Iris pigment epithelial cell (primary cell): ENCODE measurements around the gene HOXB2.

Experiments
- DNase-seq: peaks from one replicate; pipeline ENCODE4 v3.0.0-alpha.2; 2011; ENCODE audit warnings: low read depth

The HOXB2 gene

DNA sequence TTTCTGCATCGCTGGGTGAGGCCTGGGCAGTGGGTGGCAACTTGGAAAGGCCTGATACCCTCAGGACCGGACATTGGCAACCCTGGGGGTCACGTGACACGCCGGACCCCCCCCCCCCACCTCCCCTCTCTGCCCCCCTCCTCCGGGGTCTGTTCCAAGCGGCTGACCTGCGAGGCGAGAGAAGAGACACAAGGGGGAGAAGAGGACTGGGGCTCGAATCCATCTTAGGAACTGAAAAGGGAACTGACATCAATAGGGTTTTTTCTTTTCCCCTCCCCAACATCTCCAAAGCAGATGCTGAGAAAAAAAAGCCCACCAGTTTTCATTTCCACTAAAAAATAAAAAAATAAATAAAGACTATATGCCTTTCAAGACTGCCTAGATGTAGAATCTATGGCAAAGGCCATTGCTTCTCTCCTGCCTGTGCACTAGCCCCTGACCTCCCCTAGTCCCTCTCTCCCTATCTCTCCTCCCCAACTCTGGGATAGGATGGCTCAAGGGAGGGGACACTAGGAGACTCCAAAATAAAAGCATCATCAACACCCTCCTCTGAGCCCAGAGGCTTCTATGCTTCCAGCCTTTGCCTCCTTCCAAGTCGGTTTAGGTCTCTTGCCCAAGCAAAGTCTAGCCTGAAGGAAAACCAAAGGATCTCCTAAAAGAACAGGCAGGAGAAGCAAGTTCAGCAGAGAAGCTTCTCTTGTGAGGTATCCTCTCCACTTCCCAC, 7.7 kb upstream of the HOXB2 start:
- no peak for DNase-seq

DNA sequence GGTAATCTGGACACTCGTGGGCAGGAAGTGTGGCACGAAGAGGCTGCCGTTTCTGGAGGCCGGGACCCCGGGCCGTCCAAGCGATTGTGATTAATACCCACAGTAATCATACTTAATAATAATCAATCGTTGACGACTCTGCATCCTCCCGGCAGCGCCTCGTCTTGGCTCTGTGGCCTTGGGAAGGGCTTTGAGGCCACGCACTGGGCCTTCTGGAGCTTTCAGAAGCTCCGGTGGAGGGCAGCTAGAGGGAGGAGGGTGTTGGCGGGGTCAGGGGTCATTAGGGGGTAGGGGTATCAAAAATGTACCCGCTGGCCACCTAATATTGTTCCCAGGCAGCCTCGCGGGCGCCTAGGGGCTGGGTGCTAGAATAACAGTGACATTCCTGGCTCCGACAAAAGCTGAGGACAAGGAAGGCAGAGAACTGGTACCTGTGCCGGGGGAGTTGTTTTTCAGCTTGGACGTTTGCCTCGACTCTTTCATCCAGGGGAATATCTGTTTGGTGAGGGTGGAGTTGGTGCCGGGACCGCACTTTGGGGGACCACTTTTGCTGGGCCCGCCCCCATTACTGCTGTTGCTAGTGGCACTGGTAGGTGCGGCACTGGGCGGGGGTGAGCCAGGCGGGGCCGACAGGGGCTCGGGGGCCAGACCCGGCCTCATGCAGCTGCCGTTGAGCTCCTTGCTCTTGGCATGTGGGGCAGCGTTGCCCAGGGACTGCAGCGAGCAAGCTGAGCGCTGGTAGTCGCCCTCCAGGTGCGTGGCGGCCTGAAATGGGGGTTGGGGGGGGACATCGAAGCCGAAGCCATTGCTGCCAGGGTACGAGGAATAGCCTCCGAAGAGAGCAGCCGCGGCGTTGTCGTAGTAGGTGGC, 6.9 kb upstream of the HOXB2 start:
- DNase-seq, result no peak

DNA sequence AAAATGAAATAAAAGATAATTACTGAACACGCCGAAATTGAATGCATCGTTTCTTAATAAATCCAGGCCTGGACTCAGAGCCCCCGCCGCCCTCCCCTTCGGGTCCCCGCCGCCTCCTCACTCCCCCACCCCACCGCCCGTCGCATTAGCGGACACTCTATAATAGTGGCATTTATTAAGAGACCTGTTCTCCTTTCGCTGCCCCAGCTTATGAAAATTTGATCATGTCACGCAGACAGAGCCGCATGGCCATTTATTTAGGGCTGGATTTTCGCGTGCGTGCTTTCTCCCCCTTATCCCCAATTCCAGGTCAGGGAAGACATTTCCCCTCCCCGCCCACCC, 6.3 kb upstream of the HOXB2 start:
- DNase-seq, result no peak

DNA sequence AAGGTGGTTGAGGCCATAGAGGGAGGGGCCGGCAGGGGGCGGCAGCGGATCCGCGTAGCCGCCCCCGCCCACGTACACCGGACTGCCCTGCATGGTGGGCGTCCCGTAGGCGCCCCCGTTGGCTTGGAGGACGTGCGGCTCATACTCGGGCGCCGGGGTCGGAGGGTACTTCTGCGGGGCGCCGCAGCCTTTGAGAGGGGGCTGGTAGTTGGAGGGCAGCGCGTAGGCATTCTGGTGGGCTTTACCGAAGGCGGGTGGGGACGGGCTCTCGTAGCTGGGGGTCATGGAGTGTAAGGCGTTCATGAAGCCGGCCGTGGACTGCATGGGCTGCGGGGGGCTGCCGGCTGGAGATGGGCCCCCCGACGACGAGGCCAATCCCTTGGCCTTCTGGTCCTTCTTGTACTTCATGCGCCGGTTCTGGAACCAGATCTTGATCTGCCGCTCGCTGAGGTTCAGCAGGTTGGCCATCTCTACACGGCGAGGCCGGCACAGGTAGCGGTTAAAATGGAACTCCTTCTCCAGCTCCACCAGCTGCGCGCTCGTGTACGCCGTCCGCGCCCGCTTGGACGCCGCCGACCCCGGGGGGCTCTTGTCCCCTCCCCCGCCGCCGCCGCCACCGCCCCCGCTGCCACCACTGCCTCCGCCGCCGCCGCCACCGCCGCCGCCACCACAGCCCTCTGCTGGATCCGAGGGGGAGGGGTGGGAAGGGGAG, 5.7 kb upstream of the HOXB2 start:
- DNase-seq, result no peak

DNA sequence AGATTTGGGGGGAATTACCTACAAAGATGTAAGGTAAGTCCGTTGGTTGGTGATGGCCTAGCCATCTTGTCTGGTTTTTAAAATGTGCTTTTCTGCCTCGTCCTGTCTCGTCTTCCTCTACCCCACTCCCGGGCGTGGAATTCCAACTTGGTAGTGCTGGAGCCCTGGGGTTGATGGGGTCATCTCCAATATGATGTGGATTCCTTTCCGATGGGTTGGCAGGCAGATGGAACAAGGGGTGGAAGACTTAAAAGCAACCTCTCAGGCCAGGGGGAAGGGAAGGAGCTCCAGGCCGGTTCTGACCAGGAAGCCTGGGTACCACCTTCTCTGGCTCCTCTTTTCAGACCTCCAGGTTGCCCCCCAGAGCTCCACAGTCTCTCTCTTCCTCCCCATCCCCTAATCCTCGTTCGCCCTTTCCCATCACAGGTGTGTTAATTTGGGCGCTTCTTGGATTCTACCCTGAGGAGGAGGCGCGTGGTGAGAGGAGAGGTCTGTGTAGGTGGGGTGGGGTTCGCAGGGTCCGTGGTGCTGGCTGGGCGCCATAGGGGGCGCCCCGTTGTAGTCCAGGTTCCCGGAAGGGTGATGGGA, 5.1 kb upstream of the HOXB2 start:
- DNase-seq, result no peak

DNA sequence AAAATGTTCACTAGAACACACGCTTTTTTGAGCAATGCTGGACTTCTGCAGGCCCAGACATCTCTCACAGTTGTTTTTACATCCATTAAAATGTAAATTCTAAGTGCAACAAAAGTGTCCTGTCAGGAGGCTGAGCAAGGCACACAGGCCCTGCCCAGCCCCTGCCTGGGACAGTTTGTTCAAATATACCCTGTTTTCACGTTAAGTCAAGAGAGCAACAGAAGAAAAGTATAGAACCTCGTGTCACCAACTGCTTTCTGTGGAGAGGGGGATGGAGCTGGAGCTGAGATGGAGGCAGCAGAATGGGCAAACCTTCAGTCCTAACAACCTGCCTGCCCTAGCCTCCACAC, 4.3 kb upstream of the HOXB2 start:
- DNase-seq, result no peak

DNA sequence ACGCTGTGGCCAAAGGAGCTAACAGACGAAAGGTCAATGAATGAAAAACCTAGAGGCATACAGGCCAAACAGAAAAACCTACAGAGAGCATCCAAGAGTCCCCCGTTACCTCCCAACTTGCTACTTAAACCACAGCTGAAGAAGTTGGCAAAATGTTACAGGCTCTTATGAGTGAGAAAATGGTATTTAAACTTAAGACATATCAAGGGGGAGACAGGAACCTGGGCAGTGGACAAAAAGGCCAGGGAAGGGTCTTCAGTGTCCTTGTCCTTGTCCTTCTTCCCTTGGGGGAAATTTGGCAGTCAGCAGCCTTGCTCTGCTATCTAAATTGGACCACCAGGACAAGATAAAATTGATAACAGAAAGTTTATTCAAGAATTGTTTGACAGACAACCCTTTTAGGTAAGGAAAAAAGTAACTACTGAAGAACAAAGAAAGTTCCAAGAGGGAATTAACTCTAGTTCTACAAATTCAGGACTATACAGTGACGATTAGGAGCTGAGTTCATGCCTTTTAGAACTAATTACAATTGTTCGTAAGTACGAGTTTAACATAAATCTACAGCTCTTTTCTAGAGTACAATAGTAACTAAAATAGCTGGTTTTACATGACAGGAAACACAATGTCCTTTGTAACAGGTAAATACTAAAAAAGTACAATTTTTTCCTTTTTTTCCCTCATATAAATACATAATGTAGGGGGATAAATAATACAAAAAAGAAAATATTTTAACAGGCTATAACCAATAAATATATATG, 3.8 kb upstream of the HOXB2 start:
- no peak for DNase-seq

DNA sequence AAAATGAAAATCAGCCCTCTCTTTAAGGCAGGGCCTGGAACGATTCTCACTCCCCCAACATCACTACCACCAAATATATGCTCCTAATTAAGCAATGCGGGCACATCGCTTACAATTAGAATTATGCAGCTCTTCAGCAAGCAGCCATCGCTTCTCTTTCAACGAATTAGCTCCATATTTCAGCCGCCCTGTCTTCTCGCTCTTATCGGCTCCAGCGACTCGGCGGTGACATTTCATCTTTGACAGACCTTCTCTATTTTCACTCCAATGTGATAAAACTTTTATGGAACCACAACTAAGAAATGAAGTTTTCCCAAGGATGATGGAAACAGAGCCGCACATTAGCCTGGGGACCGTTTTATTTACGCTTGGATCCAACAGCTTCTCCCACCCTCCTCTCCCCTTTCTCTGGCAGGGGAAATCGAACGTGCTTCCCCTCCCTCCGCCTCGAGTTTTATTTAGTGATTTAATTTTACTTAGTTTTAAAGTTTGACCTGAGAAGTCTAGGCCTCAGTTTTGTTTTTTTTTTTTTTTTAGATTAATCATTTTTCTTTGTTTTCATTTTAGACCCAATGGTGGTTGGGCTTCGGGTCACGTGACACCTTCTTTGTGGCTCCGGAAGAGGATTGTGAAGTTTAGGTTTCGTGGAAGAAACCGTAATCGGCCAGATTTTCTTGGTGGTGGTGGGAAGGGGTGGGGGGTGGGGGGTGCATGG, 3.1 kb upstream of the HOXB2 start:
- DNase-seq, result peak; percentile 32

DNA sequence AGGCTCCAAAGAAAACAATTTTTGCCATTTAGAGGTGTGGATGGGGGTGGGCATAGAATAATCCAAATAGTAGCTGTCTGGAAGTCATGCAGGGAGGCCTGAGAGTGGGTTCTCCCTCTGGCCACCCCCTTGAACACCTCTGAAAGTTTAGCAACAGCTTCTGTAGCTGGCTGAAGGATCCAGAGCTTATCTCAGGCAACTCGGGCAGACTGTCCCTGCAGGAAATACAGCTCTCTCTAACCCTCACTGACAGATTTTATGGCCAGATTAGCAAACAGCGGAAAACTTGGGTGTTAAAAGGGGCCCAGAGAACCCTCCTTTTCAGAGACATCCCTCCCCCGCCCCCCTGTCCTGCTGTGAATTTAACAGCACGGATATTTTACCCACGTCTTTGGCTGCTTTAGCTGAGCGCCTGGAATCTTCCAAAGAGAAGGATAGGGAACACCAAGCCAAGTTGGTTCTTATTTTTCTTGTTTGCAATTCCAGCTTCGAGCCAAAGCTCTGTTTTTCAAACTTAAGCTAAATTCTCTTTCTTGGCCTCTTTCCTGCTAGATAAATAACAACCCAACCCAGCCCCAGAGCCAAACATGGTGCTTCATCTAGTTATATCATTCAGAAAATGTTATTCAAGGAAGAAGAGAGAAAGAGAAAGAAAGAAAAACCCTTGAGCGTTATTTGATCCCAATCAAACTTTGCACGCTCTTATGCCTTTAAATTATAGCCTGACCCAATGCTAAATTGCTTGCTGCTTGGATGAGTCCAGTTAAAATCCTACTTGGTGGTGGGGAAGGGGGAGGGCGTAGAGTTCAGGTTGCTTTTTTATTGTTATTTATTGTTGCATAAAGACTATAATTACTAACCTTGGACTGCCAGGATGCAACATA, 2.3 kb upstream of the HOXB2 start:
- DNase-seq, result no peak

DNA sequence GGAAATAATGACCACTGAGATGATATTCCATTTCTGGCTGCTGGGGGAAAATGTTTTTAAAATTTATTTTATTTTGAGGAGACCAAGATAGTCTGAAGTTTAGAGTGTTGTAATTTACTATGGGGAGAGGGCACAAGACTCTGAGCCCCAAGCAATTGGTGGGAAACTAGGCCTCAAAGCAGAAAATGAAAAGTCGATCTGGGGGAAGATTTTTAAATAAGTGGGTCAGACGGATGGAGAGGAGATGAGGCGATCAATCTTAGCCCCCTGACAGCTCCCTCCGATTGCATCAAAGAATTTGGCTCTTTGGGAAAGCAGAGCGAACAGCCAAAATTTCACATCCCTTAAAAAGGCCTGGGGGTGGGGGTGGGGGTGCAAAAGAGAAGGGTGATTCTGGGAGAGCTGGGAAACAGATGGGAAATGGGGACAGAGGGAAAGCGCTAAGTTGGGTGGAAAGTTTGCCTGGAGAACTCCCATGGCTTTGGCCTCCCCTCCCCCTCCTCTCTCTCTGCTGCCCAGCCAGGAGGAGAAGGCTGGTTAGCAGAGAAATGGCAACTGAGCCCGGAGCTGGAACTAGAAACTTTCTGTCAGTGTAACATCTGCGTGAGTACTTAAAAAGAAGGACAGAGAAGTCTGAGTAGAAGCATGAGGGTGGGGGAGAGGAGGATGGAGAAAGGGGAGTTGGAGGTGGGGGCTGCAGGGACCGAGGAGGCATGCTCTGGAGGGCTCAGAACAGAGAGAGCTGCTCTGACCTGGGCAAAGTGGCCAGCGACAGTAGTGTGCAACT, 1.4 kb upstream of the HOXB2 start:
- no peak for DNase-seq

DNA sequence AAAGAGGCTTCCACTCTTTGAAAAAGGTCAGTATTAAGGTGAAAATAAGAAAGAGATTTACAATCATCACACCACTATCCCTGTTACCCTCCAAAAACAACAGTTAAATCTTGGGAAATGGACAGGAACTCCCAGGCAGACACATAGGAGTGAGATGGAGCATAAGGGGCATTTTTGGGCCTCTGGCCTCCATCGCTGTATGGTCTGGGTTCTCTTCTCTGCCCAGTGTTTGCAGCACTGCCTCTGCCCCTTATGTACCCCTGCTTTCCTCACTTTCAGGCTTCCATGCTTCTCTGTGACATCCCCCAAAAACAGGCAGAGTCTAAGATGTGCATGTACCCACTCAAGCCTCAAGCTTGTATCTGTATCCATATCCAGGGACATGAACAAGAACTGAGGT, 630 bp upstream of the HOXB2 start:
- DNase-seq, result no peak

DNA sequence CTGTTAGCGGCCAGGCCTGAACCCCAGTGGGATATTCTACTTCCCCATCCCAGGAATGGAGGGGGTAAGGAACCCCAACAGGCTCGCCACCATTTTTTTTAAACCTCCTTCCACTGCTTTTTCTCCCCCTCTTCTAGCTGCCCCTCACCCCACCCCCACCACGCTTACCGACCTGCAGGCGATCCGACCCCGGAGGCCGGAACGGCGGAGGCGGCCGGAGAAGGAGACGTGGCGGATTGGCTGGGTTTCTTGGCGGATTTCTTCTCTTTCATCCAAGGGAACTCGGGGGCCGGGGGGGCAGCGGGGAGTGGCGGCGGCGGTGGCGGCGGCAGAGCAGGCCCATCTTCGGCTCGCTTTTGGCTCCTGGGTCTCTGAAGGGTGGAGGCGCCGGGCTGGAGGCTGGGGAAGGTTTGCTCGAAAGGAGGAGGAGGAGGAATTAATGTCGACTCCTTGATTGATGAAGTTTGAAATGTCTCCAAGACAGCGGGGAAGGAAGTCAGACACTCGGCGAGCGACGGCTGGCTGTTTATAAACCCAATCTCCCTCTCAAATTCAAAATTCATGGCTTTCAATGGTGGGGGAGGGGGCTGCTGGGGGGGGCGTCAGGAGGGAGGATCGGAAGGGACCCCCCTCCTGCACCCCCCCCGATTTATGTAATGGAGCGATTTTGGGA, 424 bp downstream of the HOXB2 start:
- peak; percentile 81 for DNase-seq

DNA sequence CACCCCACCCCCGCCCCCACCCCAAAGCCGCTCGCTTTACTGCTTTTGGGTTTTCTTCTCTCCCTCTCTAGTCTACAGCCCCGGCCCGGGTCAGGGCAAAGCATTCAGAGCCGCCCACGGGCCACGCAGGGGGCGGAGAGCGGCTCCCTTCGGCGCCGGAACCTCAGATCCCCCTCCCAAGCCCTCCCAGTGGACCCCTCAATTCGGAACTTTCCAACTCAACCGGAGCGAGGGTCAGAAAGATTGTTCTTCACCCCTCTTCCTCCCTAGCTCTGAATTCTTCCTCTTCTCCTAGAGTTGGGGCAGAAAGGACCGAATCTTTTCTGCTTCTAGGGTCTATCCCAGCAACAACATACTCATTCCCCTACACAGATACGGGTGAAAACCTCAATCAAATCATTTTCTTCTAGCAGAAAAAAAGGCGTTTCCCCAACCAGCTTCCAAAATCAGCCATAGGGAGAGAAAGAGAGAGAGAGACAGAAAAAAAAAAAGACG, 1.0 kb downstream of the HOXB2 start:
- DNase-seq, result peak; percentile 36

DNA sequence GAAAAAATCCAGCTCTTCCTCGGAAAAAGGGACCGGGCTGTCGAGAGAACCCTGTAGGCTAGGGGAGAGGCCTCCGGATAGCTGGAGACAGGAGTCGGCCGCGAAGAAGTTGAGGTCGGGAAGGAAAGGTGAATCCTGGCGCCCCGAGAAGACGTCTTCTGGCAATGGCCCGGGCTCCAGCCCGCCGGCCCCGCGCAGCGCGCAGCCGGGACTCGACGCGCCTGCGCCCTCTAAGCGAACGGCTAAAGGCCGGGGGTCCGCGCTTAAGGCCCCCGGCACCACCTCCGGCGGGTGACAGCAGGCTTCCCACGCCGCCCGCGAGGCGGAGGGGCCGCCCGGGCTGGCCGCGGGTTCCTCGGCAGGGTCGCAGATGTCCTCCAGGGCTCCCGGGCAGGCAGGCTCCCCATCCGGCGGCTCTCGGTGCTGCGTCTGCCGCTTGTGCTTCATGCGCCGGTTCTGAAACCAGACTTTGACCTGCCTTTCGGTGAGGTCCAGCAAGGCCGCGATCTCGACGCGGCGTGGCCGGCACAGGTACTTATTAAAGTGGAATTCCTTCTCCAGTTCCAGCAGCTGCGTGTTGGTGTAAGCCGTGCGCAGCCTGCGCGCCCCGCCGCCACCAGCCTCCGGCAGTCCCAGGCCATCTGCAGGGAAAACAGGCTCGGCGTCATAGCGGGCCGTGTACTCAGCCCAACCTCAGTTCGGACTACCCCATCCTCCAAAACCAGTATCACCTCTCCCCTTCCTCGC, 1.6 kb downstream of the HOXB2 start:
- DNase-seq, result peak; percentile 65

DNA sequence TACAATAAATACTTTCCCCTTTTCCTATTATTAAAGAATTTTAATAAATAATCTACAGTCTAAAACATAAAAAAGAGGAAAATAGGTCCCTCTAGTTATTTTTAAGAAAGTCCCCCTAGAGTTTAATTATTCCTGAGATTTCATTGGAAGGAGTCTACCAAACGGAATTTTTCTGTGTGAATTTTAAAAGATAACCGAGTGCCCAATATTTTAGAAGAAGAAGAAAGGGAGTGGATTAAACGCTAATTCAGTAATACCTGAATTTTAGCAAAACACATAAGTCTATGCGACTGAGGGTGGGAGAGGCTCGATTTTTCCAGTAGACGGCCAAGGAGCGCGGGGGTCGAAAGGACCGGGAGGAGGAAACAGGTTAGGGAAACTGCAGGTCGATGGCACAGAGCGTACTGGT, 2.2 kb downstream of the HOXB2 start:
- DNase-seq, result no peak

DNA sequence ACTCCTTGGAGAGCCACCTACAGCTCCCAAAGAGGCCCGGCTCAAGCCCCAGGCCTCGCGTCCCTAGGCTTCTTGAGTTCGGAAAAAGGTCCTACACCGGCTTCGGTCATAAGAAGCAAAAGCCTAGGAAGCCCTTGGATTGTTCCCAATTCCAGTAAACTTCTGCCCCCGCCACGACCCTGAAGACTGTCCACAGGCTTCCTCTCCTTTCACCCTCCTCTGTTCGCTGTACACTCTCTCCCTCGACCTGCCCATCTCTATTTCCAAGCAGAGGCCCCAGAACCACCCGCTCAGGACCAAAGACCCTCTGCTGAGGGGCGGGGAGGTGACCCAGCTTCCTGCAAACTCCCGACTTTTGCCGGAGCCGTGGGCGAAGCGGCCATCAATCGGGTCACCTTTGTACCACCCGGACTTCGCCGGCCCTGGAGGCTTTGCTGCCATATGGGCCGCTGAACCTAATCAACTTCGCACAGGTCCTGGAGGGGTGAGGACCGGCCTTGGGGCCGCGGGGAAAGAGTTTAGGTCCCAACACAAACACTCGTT, 2.7 kb downstream of the HOXB2 start:
- DNase-seq, result peak; percentile 26

DNA sequence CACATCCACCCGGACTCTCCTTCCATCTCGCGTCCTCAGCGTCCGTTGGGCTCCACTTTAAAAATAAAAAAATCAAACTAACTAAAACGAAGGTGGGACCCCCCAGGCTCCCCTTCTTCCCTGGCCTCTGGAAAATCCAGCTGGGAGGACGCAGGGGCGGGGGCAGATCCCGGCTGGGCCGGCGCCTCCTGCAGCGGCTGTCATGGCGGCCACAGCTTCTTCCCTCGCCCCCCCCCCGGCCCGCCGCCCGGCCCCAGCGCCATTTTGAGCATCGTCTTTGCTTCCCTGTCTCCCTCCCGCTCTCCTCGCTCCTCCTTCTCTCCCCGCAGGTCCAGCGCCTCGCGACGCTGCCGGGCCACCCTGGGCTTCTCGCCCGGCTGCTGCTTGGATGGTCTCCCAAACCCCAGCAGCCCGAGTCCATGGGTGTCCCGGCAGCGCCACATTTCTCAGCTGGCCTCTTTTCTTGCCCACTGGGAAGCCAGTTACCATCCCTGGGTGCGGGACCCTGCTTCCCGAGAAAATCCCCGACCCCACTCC, 3.3 kb downstream of the HOXB2 start:
- peak; percentile 63 for DNase-seq
